DOHH2 (cell line): Measurements from ENCODE around the gene TDRD7.

Source experiments
- H3F3A ChIP-seq: fragments of 200-600 bp; sonication (generic), shearing (Covaris generic); 2 replicates; pipeline ENCODE4 v1.6.0; 2016; ENCODE audit warnings: antibody characterized with exemption, mild to moderate bottlenecking; ENCODE audit not compliant: control insufficient read depth, insufficient read depth
- H3K27ac ChIP-seq: fragments of 200-600 bp; sonication (generic); 2 replicates; pipeline ENCODE4 v1.5.1; 2014; ENCODE audit warnings: low read depth, mild to moderate bottlenecking, low read length, moderate library complexity
- H3K27me3 ChIP-seq: fragments of 200-600 bp; sonication (generic); 2 replicates; pipeline ENCODE4 v1.6.1; 2014; ENCODE audit warnings: mild to moderate bottlenecking, low read length, mixed read lengths; ENCODE audit not compliant: control insufficient read depth
- H3K36me3 ChIP-seq: fragments of 200-600 bp; sonication (generic); 2 replicates; pipeline ENCODE4 v1.6.1; 2014; ENCODE audit warnings: mild to moderate bottlenecking, low read length, moderate library complexity, mixed read lengths; ENCODE audit not compliant: control insufficient read depth
- H3K4me1 ChIP-seq: fragments of 200-600 bp; sonication (generic); 2 replicates; pipeline ENCODE4 v1.6.1; 2014; ENCODE audit warnings: mild to moderate bottlenecking, low read length, mixed read lengths; ENCODE audit not compliant: control insufficient read depth
- H3K4me2 ChIP-seq: fragments of 200-600 bp; sonication (generic); 2 replicates; pipeline ENCODE4 v1.6.0; 2014; ENCODE audit warnings: mild to moderate bottlenecking, low read length, moderate library complexity
- H3K4me3 ChIP-seq: fragments of 200-600 bp; sonication (generic); 2 replicates; pipeline ENCODE4 v1.5.1; 2014; ENCODE audit warnings: mild to moderate bottlenecking, low read length, mixed read lengths
- H3K79me2 ChIP-seq: fragments of 200-600 bp; sonication (generic); 2 replicates; pipeline ENCODE4 v1.6.1; 2014; ENCODE audit warnings: mild to moderate bottlenecking, low read length, mixed read lengths; ENCODE audit not compliant: control insufficient read depth
- H3K9me2 ChIP-seq: fragments of 200-600 bp; sonication (generic); replicated peaks from 2 replicates; pipeline ENCODE4 v1.6.1; 2014; ENCODE audit warnings: mild to moderate bottlenecking, low read length, mixed read lengths; ENCODE audit not compliant: control insufficient read depth
- H3K9me3 ChIP-seq: fragments of 200-600 bp; sonication (generic); 2 replicates; pipeline ENCODE4 v1.6.1; 2014; ENCODE audit warnings: antibody characterized with exemption, low read length, mixed read lengths; ENCODE audit not compliant: control insufficient read depth, insufficient read depth
- H4K20me1 ChIP-seq: fragments of 200-600 bp; sonication (generic); 2 replicates; pipeline ENCODE4 v1.6.0; 2014; ENCODE audit warnings: low read depth, mild to moderate bottlenecking, antibody characterized with exemption, low read length, moderate library complexity; ENCODE audit not compliant: control insufficient read depth, insufficient read depth
- CTCF ChIP-seq: fragments of 200-600 bp; sonication (generic); IDR thresholded peaks from one replicate; pipeline ENCODE4 v1.5.1; 2014; ENCODE audit warnings: antibody characterized with exemption, mild to moderate bottlenecking, low read depth, low read length; ENCODE audit not compliant: poor library complexity, severe bottlenecking
- EZH2phosphoT487 ChIP-seq: fragments of 200-600 bp; sonication (generic); IDR thresholded peaks from 2 replicates; pipeline ENCODE4 v1.6.1; 2017; ENCODE audit warnings: borderline replicate concordance, mild to moderate bottlenecking, antibody characterized with exemption, low read length, moderate library complexity, mixed read lengths

Gene TDRD7

GRCh38 chr9:97527626-97528528 lies 116.0 kb downstream of the TDRD7 start:
- H3K9me3 ChIP-seq, result no peaks in the 10 kb centered on the region
- no peak overlapping the region for H3K27ac ChIP-seq
- H3K4me1 ChIP-seq, result no peaks in the 10 kb centered on the region
- H3K4me3 ChIP-seq, result no peak overlapping the region
- no peaks in the 10 kb centered on the region for H3K36me3 ChIP-seq
- no peak for TF ChIP-seq CTCF
- no peak for TF ChIP-seq EZH2phosphoT487
- H3K4me2 ChIP-seq, result no peak overlapping the region
- no peaks in the 10 kb centered on the region for H3K9me2 ChIP-seq
- no peaks in the 10 kb centered on the region for H3F3A ChIP-seq
- no peaks in the 10 kb centered on the region for H3K79me2 ChIP-seq
- H4K20me1 ChIP-seq, result no peaks in the 10 kb centered on the region
- 0 out of 2 replicates have a peak, but pooled peaks cover 2% of the 10 kb centered on the region for H3K27me3 ChIP-seq

DNA sequence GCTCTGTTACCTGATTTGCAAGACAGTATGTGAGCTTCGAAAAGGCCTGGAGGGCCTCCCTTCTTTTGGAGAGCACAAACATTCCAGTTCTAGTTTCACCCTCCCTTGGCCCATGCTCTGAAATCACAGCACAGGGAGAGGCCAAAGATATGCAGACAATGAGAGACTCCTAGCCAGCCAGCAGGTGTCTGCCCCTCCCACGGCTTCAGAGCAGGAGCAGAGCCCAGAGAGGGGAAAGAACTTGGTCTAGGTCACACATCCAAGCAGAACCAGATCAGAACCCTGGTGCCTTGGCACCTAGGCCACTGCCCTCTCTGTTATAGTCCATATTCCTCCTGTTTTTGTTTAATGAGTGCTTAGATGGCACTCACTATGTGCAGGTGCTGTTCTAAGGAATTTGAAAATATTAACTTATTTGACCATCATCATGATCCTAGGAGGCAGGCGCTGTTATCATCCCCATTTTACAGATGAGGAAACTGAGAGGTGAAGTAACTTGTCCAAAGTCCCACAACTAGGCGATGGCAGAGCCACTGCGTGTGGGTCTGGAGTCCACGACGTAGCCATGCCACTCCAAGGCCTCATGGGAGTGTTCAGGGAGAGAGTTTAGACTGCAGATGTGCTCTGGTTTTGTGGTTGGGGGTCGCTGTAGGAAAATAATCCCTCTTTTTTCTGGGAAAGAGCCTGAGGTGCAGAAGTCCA lies 116.8 kb downstream of the TDRD7 start:
- Histone ChIP-seq H3K4me2 (no peak overlapping the region), H3K27me3 (0 out of 2 replicates have a peak, but pooled peaks cover 2% of the 10 kb centered on the region), H3K9me3 (no peaks in the 10 kb centered on the region), H4K20me1 (no peaks in the 10 kb centered on the region), H3K4me1 (no peaks in the 10 kb centered on the region), H3K9me2 (no peaks in the 10 kb centered on the region), H3K27ac (no peak overlapping the region), H3K4me3 (no peak overlapping the region), H3K79me2 (no peaks in the 10 kb centered on the region), H3F3A (no peaks in the 10 kb centered on the region), H3K36me3 (no peaks in the 10 kb centered on the region)
- TF ChIP-seq CTCF (no peak), EZH2phosphoT487 (no peak)

DNA sequence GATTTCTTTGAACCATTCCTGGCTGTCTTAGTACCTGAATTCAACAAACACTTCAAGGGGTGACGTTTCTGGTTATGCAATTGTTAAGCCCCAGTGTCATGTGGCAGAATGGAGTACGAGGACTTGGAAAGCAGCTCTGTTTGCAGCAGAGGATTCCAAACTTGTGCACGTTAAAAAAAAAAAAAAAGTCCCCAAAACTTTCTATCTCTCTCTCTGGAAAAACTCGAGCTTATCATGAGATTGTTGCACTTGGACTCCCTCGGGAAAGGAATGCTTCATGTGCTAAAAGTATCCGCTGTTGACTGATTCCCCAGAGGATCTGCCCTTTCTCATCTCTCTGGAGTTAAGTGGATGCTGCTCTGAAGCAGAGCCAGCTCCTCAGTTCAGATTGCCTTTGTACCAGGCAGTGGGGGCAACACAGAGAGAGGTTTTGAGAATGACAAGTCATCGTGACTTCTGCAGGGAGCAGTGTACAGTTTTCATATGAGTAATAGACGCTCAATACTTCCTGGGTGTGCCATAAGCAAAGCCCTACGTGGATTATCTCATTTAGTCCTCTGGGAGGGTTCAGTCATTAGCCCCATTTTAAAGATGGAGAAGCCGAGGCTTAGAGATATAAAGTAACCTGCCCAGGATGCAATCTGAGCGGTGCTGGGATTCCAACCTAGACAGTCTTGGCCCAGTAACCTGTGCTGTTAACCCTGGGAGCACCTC lies 117.6 kb downstream of the TDRD7 start:
- Histone ChIP-seq H3K36me3 (no peaks in the 10 kb centered on the region), H3K79me2 (no peaks in the 10 kb centered on the region), H3K27me3 (no peaks in the 10 kb centered on the region), H3K9me3 (no peaks in the 10 kb centered on the region), H4K20me1 (no peaks in the 10 kb centered on the region), H3K4me2 (no peak overlapping the region), H3K4me1 (no peaks in the 10 kb centered on the region), H3F3A (no peaks in the 10 kb centered on the region), H3K9me2 (no peaks in the 10 kb centered on the region), H3K27ac (no peak overlapping the region), H3K4me3 (no peak overlapping the region)
- TF ChIP-seq CTCF (no peak), EZH2phosphoT487 (no peak)
